GM19025 (cell line): ENCODE measurements around the gene PGK1.

Source experiments
- ATAC-seq: cut with Tn5 transposase; IDR thresholded peaks from one replicate; pipeline ENCODE4 v1.9.1; 2021; ENCODE audit warnings: mild to moderate bottlenecking, low read depth, moderate library complexity; ENCODE audit not compliant: unreplicated experiment

PGK1 gene

DNA sequence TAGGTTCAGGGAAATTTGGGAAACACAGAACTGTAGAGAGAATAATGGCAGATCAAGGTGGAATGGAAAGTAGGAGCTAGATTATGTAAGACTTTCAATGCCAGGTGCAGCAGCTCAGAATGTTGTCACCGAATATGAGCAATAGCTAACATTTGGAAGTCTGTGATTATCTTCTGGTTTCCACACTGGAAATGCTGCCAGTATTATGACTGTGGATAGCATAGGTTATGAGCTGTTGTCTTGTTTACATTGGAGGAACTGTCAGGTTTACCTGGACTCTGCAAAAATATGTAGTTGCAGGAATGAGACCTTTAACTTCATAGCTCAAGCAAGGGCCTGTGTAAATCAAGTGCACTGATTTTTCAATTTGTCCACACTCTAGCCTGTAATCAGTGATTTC lies 61.4 kb downstream of the PGK1 start:
- ATAC-seq, result no peak

DNA sequence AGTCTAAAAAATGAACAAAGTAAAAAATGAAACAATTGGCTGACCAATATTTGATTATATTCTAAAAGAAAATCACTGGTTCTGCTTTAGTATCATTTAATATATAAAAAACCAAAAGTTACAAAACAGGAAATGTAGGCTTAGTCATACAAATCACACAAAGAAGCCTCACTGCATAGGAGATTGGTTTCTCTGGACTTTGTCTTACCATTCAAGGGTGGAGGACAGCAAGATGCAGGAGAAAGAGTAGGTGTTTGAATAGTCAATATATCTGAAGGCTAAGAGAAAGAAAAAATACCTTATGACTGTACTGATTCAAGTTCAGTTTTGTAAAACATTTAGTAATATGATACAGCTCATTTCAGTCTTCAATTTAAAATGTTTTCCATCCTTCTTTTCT lies 64.0 kb downstream of the PGK1 start:
- no peak for ATAC-seq
